ENCODE measurements around the gene SLC18B1. TPM values are rescaled to one million over a fixed set of nuclear protein-coding genes. Genes with fewer than 3 reads are reported as not detected.

The SLC18B1 gene
- polyA plus RNA-seq, 3 donors, result 10.3 to 36.6 (median 24.8) TPM

DNA sequence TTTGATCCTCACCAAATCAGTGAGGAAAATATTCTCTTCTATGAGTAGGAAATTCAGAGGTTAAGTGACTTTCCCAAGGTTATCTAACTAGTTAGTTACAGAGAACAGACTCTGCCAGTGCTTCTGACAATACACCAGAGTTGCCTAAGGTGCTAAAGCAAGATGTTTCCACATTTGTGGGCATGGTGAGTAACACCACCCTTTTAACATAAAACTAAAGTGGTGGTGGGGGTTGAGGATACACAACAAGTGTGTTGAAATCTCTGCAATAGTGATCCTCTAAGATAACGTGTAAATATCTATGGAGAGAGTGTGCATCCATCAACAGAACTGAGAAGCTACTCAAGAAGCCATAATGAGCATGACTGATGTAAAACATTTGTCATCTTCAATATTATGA, 52.4 kb downstream of the SLC18B1 start:
- Histone ChIP-seq H2AFZ (ENCODE audit: insufficient read depth, low read depth, low read length, poor library complexity, severe bottlenecking) (no peak overlapping the region), H3K9me3 (replicated peaks in 1 of 2; ENCODE audit: control insufficient read depth in 1 of 2, insufficient read depth in 1 of 2, low read length in 2 of 2) (no peaks in the 10 kb centered on the region), H3K4me1 (ENCODE audit: control insufficient read depth in 1 of 2, insufficient read depth in 2 of 2, low read length in 2 of 2) (peaks cover 95 to 100% of the 10 kb centered on the region in 2 donors), H4K20me1 (ENCODE audit: insufficient read depth, low read length) (no peaks in the 10 kb centered on the region), H3K9ac (ENCODE audit: insufficient read depth, low read length, poor library complexity, severe bottlenecking) (no peak overlapping the region), H3K27me3 (ENCODE audit: control insufficient read depth in 2 of 2, insufficient read depth in 2 of 2, low read length in 2 of 2) (no peaks in the 10 kb centered on the region), H3K27ac (ENCODE audit: low read depth in 1 of 2, low read length in 2 of 2) (peak overlapping the region in 1 of 2 donors; percentile 83), H3K79me2 (ENCODE audit: insufficient read depth, low read length) (peaks cover 32% of the 10 kb centered on the region), H3K36me3 (replicated peaks in 1 of 2; ENCODE audit: control insufficient read depth in 1 of 2, insufficient read depth in 2 of 2, low read length in 2 of 2) (peaks cover 10 to 44% of the 10 kb centered on the region in 2 donors), H3K4me3 (replicated peaks in 1 of 3; ENCODE audit: low read depth in 2 of 3, low read length in 3 of 3) (peak overlapping the region in 1 of 3 experiments; percentile 28), H3K4me2 (replicated peaks; ENCODE audit: extremely low read depth, low read length, poor library complexity, severe bottlenecking) (peak overlapping the region; percentile 16)
- H3K4me1 Mint-ChIP-seq, result peaks cover 86% of the 10 kb centered on the region
- H3K27ac Mint-ChIP-seq, result peak overlapping the region; percentile 85 to 95 (median 94)
- no CpG with 5 or more reads among the region's 1 CpG for WGBS (ENCODE audit: insufficient coverage)
- TF ChIP-seq, protein P1, sequence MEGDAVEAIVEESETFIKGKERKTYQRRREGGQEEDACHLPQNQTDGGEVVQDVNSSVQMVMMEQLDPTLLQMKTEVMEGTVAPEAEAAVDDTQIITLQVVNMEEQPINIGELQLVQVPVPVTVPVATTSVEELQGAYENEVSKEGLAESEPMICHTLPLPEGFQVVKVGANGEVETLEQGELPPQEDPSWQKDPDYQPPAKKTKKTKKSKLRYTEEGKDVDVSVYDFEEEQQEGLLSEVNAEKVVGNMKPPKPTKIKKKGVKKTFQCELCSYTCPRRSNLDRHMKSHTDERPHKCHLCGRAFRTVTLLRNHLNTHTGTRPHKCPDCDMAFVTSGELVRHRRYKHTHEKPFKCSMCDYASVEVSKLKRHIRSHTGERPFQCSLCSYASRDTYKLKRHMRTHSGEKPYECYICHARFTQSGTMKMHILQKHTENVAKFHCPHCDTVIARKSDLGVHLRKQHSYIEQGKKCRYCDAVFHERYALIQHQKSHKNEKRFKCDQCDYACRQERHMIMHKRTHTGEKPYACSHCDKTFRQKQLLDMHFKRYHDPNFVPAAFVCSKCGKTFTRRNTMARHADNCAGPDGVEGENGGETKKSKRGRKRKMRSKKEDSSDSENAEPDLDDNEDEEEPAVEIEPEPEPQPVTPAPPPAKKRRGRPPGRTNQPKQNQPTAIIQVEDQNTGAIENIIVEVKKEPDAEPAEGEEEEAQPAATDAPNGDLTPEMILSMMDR (IDR thresholded peaks at IDR 0.05), result no peak
- H3K27me3 Mint-ChIP-seq (ENCODE audit: low read depth in 3 of 3), result no peaks in the 10 kb centered on the region
- peaks cover 63 to 80% of the 10 kb centered on the region in 2 donors for H3K36me3 Mint-ChIP-seq
- DNase-seq, result peak; percentile 82 to 96 (median 90)
- intact Hi-C loops (cut with micrococcal nuclease), result loop anchor here in 1 of 2 donors (5.0 kb wide), 1 partner anchor 34 kb away; the partner anchor contains the start of gene VNN1
- H3K4me3 Mint-ChIP-seq, result no peak overlapping the region
- H3K9me3 Mint-ChIP-seq, result peaks cover 0 to 8% (median 3%) of the 10 kb centered on the region in 7 donors

DNA sequence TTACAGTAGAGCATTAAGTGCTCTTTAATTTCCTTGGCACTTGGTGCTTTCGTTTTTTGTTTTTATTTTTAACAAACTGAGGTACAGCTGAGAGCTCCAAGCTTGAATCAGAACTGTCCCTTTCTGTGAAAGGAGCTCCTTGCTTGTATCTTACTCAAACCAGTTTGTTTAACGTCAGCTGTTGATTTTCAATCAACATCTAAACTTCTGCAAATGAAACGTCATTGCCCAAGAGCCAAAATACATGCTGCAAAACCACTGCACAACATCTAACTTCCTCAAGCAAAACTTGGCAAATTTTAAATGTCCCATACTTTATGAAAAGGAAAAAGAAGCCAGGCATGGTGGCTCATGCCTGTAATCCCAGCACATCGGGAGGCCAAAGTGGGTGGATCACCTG, 55.9 kb downstream of the SLC18B1 start:
- peak; percentile 78 to 85 (median 81) for DNase-seq
- WGBS (ENCODE audit: insufficient coverage), result 6% methylated on average over 3 of the region's 4 CpGs
- Histone ChIP-seq H4K20me1 (ENCODE audit: insufficient read depth, low read length) (no peaks in the 10 kb centered on the region), H2AFZ (ENCODE audit: insufficient read depth, low read depth, low read length, poor library complexity, severe bottlenecking) (no peak overlapping the region), H3K79me2 (ENCODE audit: insufficient read depth, low read length) (peaks cover 20% of the 10 kb centered on the region), H3K4me3 (replicated peaks in 1 of 3; ENCODE audit: low read depth in 2 of 3, low read length in 3 of 3) (no peak overlapping the region), H3K9ac (ENCODE audit: insufficient read depth, low read length, poor library complexity, severe bottlenecking) (no peak overlapping the region), H3K4me2 (replicated peaks; ENCODE audit: extremely low read depth, low read length, poor library complexity, severe bottlenecking) (peak overlapping the region; percentile 37), H3K9me3 (replicated peaks in 1 of 2; ENCODE audit: control insufficient read depth in 1 of 2, insufficient read depth in 1 of 2, low read length in 2 of 2) (no peaks in the 10 kb centered on the region), H3K36me3 (replicated peaks in 1 of 2; ENCODE audit: control insufficient read depth in 1 of 2, insufficient read depth in 2 of 2, low read length in 2 of 2) (peaks cover 2 to 32% of the 10 kb centered on the region in 2 donors), H3K27me3 (ENCODE audit: control insufficient read depth in 2 of 2, insufficient read depth in 2 of 2, low read length in 2 of 2) (no peaks in the 10 kb centered on the region), H3K4me1 (ENCODE audit: control insufficient read depth in 1 of 2, insufficient read depth in 2 of 2, low read length in 2 of 2) (peaks cover 65 to 75% of the 10 kb centered on the region in 2 donors), H3K27ac (ENCODE audit: low read depth in 1 of 2, low read length in 2 of 2) (peak overlapping the region; percentile 77 to 82)
- Mint-ChIP-seq H3K27me3 (ENCODE audit: low read depth in 3 of 3) (no peaks in the 10 kb centered on the region), H3K4me1 (peaks cover 69% of the 10 kb centered on the region), H3K9me3 (peaks cover 0 to 16% (median 5%) of the 10 kb centered on the region in 7 donors), H3K4me3 (peak overlapping the region in 1 of 2 donors; percentile 15), H3K36me3 (peaks cover 49 to 61% of the 10 kb centered on the region in 2 donors), H3K27ac (peak overlapping the region; percentile 86 to 96 (median 93))
- TF ChIP-seq, protein P1 (IDR thresholded peaks at IDR 0.05), result no peak
- intact Hi-C loops (cut with micrococcal nuclease), result no loop called here

Data from CD14-positive monocyte (primary cell).